ENCODE measurements around the gene JCAD.

DNA sequence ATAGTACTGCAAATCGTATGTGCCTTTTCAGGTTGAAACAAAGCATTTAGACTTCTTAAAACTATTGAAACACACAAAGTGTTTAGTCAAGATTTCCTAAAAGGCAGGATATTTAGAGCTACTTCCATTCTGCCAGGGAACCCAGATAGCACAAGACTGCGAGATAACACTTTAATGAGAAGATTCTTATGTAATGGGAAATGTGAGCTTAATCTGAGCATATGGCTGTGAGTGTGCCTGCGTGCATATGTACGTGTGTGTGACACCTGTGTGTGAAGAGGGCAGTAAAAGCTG, 14.3 kb upstream of the JCAD start:
- no peak for TF ChIP-seq CHD2 (IDR thresholded peaks at IDR 0.05; ENCODE audit: low read length, partially characterized antibody)
- TF ChIP-seq, protein P1, sequence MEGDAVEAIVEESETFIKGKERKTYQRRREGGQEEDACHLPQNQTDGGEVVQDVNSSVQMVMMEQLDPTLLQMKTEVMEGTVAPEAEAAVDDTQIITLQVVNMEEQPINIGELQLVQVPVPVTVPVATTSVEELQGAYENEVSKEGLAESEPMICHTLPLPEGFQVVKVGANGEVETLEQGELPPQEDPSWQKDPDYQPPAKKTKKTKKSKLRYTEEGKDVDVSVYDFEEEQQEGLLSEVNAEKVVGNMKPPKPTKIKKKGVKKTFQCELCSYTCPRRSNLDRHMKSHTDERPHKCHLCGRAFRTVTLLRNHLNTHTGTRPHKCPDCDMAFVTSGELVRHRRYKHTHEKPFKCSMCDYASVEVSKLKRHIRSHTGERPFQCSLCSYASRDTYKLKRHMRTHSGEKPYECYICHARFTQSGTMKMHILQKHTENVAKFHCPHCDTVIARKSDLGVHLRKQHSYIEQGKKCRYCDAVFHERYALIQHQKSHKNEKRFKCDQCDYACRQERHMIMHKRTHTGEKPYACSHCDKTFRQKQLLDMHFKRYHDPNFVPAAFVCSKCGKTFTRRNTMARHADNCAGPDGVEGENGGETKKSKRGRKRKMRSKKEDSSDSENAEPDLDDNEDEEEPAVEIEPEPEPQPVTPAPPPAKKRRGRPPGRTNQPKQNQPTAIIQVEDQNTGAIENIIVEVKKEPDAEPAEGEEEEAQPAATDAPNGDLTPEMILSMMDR (IDR thresholded peaks at IDR 0.05), result no peak
- TF ChIP-seq TFCP2L1 (CRISPR knock-in tag; IDR thresholded peaks at IDR 0.05), result no peak
- TF ChIP-seq RFX5 (IDR thresholded peaks at IDR 0.05), result no peak
- TF ChIP-seq POLR2A (IDR thresholded peaks at IDR 0.05; ENCODE audit: low read length), result no peak
- TF ChIP-seq SMC3 (IDR thresholded peaks at IDR 0.05), result no peak
- TF ChIP-seq, protein P2, sequence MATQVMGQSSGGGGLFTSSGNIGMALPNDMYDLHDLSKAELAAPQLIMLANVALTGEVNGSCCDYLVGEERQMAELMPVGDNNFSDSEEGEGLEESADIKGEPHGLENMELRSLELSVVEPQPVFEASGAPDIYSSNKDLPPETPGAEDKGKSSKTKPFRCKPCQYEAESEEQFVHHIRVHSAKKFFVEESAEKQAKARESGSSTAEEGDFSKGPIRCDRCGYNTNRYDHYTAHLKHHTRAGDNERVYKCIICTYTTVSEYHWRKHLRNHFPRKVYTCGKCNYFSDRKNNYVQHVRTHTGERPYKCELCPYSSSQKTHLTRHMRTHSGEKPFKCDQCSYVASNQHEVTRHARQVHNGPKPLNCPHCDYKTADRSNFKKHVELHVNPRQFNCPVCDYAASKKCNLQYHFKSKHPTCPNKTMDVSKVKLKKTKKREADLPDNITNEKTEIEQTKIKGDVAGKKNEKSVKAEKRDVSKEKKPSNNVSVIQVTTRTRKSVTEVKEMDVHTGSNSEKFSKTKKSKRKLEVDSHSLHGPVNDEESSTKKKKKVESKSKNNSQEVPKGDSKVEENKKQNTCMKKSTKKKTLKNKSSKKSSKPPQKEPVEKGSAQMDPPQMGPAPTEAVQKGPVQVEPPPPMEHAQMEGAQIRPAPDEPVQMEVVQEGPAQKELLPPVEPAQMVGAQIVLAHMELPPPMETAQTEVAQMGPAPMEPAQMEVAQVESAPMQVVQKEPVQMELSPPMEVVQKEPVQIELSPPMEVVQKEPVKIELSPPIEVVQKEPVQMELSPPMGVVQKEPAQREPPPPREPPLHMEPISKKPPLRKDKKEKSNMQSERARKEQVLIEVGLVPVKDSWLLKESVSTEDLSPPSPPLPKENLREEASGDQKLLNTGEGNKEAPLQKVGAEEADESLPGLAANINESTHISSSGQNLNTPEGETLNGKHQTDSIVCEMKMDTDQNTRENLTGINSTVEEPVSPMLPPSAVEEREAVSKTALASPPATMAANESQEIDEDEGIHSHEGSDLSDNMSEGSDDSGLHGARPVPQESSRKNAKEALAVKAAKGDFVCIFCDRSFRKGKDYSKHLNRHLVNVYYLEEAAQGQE (IDR thresholded peaks at IDR 0.05), result no peak

Measured in A549 (cell line).